GM10847 (cell line): ENCODE results near the gene RASSF5.

Source experiments
- POLR2A ChIP-seq: IDR thresholded peaks from 2 replicates; pipeline ENCODE4 v1.6.1; 2011; ENCODE audit not compliant: insufficient read length; ENCODE audit errors: extremely low read depth

Gene RASSF5

DNA sequence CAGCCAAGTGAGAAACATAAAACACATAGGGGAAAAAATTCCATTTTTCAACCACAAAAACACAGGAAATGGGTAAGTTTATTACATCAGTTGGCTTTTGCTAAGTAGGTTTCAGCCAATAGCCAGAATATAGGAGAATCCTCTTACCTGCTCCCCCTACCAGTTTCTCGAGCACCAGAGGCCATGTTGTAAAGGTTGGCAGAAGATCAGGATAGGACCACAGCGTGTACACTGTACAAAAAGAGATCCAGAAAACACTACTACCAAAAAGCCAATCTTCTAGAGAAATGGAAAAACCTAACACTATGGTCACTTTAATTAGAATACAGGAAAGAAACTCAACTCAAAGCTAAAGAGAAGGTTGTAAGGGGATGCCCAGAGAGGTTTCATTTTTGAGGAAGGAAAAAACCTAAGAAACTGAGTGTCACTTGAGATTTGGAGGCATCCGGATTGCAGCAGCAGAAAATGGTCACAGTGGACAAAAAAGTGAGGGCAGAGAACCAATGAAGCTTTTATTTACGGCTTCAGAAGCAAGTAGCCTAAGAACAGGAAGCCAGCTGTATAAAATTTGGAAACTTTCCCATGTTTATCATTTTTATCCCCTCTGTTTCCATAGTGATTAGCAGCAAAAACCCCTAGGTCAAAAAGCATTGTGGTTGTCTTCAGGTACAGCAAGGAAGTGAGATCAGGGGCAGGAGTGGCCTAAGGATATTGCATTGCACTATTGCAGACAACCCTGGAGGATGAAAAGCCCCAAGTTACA lies 102.1 kb downstream of the RASSF5 start:
- TF ChIP-seq POLR2A: no peak

DNA sequence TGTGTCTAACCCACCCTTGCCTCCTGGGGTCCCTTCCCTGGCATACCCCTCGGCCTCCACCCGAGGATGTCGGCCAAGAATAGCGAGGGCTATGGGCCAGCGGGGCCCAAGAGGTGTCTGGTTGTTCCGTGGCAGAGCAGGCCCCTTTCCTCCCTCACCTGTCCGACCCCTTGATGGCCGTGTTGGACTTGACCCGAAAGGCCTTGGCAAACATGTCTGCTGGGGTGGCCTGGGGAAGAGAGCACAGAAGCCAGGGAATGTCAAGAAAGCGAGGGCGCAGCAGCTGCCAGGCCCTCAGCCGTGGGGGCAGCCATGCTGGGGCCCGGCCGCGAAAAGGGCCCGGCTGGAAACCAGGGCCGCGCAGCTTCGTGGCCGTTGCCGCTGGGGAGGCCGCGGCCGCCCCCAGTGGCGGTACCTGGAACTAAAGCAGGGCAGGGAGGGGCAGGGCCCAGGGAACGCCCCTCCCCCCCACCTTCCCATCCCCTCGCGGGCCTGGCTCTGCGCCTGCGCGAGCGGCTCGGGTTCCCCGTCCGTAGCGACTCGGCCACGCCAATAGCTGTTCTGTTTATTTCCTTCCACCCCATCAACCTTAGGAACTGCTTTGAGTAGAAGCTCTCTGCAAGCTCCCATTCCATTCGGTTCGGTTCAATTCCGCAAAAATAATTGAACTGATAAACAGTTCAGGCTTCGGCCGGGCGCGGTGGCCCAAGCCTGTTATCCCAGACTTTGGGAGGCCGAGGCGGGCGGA lies 105.0 kb downstream of the RASSF5 start, which contains the start of gene EIF2D:
Gene EIF2D (minus strand): TSS at position 337 of the 748 bp plus-strand sequence. CDS start 123 bp downstream, at position 214.
- TF ChIP-seq POLR2A: peak; percentile 92

DNA sequence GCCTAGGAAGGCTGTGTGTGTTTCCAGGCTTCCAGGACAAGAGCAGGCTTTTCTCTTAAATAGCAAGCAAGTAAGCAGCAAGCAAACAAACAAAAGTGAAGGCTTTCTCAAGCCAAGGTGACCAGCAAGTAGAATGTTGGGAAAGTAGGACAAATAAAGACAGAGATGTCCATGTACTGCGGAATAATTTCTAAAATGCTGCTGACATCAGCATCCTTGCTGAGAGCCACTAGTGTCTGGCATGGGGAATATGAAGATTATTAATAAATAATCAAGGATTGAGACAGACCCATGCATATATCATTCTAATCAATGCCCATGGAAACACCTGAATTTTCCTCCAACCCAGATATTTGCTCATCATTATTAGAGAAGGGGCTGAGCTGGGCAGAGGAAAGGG lies 121.6 kb downstream of the RASSF5 start:
- TF ChIP-seq POLR2A: no peak

DNA sequence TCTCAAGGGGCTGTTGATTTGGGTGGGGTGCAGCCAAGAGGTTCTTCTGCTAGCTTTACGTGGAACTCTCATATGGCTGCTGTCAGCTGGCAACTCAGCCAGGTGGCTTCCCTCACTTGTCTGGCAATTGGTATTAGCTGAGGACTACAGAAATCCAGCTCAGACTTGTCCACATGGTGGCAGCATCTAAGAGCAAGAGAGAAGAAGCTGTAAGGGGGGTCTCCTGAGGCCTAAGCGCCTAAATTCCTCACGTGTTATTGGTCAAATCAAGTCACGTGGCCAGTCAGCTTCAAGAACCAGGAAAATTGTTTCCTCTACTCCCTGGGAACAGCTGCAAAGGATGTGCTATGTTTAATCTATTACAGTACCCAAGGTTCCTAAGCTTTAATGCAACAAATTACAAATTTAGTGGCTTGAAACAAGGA lies 123.8 kb downstream of the RASSF5 start:
- no peak for TF ChIP-seq POLR2A

DNA sequence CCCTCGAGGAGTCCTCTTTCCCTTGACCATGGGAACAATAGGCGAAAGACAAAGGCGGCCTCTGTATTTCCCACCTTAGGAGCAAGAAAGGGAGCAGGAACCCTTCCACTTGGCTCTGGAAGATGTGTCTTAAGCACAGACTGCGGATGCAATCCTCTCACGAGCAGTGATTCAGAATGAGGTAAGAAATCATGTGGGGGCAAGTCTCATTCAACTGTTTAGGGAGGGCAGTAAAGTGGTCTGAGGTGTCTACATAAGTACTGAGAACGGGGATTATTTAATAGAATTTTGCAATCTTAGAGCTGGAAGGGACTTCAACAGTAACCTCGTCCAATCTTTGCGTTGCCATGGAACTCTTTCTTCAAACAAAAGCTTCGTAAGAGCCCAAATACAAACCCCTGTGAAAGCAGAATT lies 126.4 kb downstream of the RASSF5 start:
- TF ChIP-seq POLR2A: no peak

DNA sequence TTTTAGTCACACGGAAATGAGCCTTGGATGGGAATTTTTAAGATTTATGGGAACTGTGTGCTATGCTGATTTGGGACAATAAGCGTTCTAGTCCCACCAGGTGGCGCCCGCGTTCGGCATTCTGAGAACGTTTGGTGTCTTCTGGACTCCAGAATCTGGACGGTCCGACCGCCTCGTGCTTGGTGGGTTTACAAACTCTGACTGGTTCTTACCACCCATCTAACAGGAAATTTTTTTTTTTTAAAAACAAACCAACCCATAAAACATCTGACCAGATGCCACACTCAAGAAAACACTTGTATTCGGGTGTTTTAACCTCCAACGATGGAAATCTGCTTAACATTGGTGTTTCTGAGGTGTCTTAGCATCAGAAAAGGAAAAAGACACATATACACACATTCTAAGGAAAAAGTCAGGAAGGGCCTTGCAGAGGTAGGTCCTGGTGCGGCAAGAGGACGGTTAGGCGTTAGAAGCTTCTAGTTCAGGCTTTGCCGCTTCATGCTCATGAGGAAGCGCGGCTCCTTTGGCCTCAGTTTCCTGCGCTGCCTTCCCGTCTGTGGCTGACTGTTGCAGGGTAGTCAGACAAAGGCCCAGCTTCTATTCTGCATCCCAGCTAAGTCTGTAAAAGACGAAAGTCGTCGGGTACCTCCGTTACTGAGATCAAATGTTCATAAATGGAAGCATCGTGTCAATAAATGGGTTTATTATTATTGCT lies 127.2 kb downstream of the RASSF5 start:
- TF ChIP-seq POLR2A: no peak

DNA sequence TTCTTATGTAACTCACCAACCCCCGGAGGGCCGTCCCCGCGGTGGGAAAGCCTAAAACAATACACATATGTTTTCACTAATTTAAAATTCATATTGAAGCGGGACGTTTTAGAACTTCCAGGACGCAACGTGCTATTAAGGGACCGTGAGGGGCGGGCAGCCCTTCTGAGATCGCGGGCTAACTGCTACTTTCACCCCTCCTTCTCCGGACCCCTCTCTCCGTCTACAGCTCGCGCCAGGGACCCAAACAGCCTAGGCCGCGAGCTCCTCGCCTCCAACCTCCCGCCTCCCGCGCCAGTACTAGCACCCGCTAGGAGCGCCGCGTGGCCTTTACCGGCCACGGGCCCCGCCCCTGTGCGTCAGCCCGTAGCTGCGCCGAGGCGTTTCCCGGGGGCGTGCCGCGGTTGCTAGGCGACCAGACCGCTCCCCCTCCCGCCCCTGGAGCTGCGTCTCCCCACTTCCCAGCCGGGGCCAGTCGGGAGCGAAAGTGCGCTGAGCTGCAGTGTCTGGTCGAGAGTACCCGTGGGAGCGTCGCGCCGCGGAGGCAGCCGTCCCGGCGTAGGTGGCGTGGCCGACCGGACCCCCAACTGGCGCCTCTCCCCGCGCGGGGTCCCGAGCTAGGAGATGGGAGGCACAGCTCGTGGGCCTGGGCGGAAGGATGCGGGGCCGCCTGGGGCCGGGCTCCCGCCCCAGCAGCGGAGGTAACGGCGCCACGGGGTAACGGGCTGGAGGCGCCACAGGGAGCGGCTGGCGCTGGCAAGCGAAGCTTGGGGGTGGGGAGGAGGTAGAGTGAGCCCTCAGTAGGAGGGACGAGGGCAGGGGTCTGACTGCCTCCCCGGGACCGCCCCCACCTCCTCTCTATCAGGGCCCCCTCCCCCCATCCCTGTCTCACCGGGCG lies 128.0 kb downstream of the RASSF5 start, which contains the start of gene DYRK3:
Gene DYRK3 (plus strand): TSS at position 457 of the 898 bp plus-strand sequence. CDS start 168 bp downstream, at position 625.
- peak; percentile 86 for TF ChIP-seq POLR2A

DNA sequence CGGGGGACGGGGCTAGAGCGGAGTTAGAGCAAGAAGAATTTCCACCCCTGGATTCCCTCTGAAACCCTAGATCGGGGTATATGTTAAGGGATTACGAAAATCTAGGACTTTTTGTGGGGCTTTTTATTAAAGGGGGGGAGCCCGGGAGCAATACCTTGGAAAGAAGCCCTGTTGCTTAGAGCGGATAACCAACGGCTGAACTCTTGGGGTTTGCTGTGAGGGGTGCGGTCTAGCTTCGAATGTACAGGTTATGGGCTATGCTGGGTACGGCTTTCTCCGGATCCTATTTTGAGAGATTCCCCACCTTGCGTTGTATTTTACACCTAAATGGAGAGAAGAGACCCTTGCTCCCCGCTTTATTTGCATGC lies 128.6 kb downstream of the RASSF5 start:
- no peak for TF ChIP-seq POLR2A

DNA sequence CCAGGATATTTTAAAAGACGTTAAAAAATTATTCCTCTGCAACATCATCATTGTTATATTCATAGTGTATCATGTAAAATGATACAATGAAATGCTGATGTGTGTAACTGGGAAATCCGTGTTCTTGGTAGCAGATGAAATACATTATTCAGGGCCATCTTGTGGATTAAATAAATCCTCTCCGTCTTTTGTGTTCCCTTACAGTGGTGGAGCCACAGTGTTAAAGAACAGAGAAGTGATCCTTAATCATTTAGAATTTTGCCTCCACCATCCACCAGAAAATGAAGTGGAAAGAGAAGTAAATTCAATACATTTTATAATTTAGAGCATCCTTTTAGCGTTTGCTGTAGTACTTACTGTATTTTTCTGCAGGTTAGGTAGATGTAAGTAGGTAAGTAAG lies 129.3 kb downstream of the RASSF5 start:
- no peak for TF ChIP-seq POLR2A

DNA sequence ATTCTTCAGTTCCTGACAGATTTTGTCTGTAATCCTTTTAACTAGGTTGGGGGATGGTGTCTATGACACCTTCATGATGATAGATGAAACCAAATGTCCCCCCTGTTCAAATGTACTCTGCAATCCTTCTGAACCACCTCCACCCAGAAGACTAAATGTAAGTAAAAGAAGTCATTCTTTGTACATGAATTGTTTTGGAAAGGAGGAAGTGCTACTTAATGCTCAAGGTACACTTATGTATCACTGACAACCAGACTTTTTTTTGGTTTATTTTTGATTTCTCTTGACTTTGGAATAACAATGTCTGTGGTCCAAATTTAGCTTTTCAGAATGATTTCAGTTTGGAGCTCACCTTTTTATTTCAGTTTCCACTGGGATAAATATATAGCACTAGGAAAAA lies 130.3 kb downstream of the RASSF5 start:
- TF ChIP-seq POLR2A: no peak
